Muscle of leg (tissue), 11 donors: ENCODE data around the gene SNX5. TPM values are rescaled to one million over a fixed set of nuclear protein-coding genes. Genes with fewer than 3 reads are reported as not detected.

ENCODE experiments used
- DNase-seq: peaks from one replicate; pipeline ENCODE4 v3.0.0; 2013
- H3K27ac ChIP-seq: one replicate; pipeline ENCODE4 v1.5.1; 2013; ENCODE audit warnings: mild to moderate bottlenecking, low read length, control low read depth
- H3K27me3 ChIP-seq: one replicate; pipeline ENCODE4 v1.6.1; 2013; ENCODE audit warnings: low read length; ENCODE audit not compliant: control insufficient read depth, insufficient read depth
- H3K36me3 ChIP-seq: one replicate; pipeline ENCODE4 v1.6.1; 2013; ENCODE audit warnings: low read length; ENCODE audit not compliant: control insufficient read depth, insufficient read depth
- H3K4me1 ChIP-seq: one replicate; pipeline ENCODE4 v1.6.1; 2013; ENCODE audit warnings: low read length; ENCODE audit not compliant: control insufficient read depth, insufficient read depth
- H3K4me3 ChIP-seq: one replicate; pipeline ENCODE4 v1.5.1; 2013; ENCODE audit warnings: low read length, control low read depth
- H3K9me3 ChIP-seq: replicated peaks from 2 replicates; pipeline ENCODE4 v1.6.1; 2013; ENCODE audit warnings: low read depth, low read length; ENCODE audit not compliant: control insufficient read depth
- WGBS: methylation state at CpG from one replicate; pipeline ENCODE4 v1.1.5; 2013; ENCODE audit warnings: missing lambda C conversion rate; ENCODE audit not compliant: insufficient coverage; 5-methylcytosine and 5-hydroxymethylcytosine counted together
- polyA plus RNA-seq, 8 donors: library from polyadenylated mRNA; unstranded; fragments of 120-200 nt; gene quantifications; one replicate each; pipeline versions ENCODE4 v1.2.1 to v1.2.3, GENCODE V29; 2013; ENCODE audit warnings: inconsistent platforms in 1 of 8, low replicate concordance in 1 of 8; ENCODE audit not compliant: insufficient read length in 8 of 8, insufficient read depth in 1 of 8
- total RNA-seq: library from RNA; stranded (reverse); fragments of 120-200 nt; gene quantifications from one replicate; pipeline ENCODE4 v1.2.4, GENCODE V29; 2013

The SNX5 gene
- total and polyA plus RNA-seq, 9 donors, result 78.9 to 123 (median 107) TPM

DNA sequence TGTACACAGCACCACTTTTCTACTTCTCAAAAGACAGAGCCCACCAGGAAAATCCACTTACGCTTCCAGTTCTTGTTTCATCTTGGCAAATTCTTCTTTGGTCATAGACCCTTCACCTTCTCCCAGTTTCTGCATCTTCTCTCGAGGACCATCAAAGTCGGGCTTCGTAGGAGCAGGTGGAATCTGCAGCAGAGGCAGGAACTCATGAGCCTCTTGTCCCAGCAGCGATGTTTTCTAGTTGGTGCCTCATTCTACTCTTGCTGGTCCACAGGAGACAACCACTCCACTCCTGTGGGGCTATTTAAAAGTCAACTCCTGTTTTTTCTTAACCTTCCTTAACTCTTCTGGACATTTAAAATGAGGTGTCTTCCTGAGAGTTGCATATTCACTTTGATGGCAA lies 14.7 kb downstream of the SNX5 start:
- 92% methylated on average over 3 of the region's 5 CpGs for WGBS
- Histone ChIP-seq H3K27me3 (no peaks in the 10 kb centered on the region), H3K4me3 (no peak overlapping the region), H3K9me3 (no peaks in the 10 kb centered on the region), H3K27ac (no peak overlapping the region), H3K4me1 (peaks cover 4% of the 10 kb centered on the region), H3K36me3 (peaks cover 59% of the 10 kb centered on the region)
- no peak for DNase-seq

DNA sequence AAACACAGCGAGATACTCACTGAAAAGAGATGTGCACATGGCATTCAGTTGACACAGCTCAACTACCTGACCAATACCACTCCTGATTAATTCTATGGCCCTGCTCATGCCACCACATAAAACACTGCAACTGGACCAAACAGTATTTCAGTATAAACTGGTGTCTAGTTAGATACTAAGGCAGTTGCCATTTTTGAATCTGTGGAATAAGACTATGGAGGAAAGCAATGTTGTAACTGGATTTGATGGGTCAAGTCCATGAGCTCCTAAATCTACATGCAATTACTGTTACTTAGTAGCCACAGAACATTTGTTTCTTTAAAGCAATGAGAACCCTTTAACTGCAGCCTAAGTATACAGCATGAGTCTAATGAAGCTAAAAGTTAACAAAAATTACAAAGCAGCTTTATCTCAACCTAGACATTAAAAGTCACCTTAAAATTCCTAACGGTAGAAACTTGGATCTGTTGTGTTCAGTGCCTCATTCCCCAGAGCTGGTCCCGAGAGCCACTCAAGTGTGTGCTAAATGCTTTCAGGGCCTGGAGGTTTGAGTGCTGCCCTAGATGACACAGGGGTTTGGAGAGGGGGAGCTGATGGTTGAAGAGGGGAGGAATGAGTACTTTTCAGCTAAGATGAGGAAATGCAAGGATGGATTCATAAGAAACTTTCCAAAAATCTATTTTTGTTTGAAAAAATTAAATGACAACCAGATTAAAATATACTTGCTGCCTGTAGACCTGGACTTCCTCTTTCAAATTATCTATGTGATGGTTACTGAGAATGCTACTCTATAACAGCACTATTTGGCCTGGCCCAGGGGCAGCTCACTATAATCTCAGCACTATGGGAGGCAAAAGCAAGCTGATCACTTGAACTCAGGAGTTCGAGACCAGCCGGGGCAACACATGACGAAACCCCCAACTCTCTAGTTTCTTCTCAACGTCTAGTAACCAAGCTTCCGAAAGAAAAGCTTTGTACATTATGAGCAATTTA lies 15.6 kb downstream of the SNX5 start:
- H3K36me3 ChIP-seq, result peaks cover 64% of the 10 kb centered on the region
- 90% methylated on average over 6 of the region's 8 CpGs for WGBS

GRCh38 chr20:17951323-17951722 lies 17.3 kb downstream of the SNX5 start:
- no peak for DNase-seq
- H3K4me1 ChIP-seq, result no peaks in the 10 kb centered on the region
- no peak overlapping the region for H3K27ac ChIP-seq
- no peaks in the 10 kb centered on the region for H3K9me3 ChIP-seq
- WGBS, result 100% methylated on average over 1 of the region's 2 CpGs
- H3K4me3 ChIP-seq, result no peak overlapping the region
- peaks cover 74% of the 10 kb centered on the region for H3K36me3 ChIP-seq
- H3K27me3 ChIP-seq, result no peaks in the 10 kb centered on the region

More for the DNA sequence above, 15.6 kb downstream of the SNX5 start:
- no peaks in the 10 kb centered on the region for H3K9me3 ChIP-seq
- no peaks in the 10 kb centered on the region for H3K4me1 ChIP-seq
- H3K27ac ChIP-seq, result no peak overlapping the region
- H3K27me3 ChIP-seq, result no peaks in the 10 kb centered on the region
- H3K4me3 ChIP-seq, result no peak overlapping the region
- DNase-seq, result no peak

DNA sequence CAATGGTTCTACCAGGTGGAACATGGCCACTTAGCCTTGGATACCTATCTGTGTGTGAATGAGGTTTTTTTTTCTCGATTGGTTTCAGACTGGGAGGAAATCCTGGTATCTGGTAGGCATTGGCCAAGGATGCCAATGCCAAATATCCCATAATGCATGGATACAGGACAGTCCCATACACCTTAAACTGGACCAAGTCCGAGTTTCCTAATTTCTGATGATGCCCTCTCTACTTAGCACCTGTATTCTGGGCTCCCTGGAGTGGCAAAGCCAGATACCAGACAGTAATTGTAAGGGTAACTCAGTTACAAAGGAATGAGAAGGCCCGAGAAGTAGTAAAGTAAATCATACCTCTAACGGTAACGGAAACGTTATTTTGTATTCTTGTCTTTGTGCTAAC lies 17.9 kb downstream of the SNX5 start:
- no peak overlapping the region for H3K4me3 ChIP-seq
- peaks cover 75% of the 10 kb centered on the region for H3K36me3 ChIP-seq
- no CpG with 5 or more reads among the region's 6 CpGs for WGBS

DNA sequence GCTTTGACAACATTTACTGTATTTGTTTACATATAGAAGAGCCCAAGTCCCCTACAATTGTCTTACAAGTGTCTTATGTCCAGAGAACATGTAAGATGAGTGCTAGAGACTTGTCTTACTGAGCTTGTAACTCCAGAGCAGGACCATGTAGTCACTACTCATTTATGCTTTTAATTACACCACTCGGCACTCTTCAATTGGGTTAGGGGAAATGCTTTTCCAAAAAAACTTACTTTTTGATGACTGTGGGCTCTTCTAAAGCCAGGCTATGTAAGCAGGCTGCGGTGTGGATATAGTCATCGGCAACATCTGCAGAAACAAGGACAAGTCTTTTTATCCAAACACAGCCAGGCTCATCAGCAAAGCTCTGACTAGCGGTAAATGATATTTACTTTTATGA lies 18.7 kb downstream of the SNX5 start:
- no peak for DNase-seq
- H3K4me1 ChIP-seq, result no peaks in the 10 kb centered on the region
- no peaks in the 10 kb centered on the region for H3K9me3 ChIP-seq
- H3K4me3 ChIP-seq, result no peak overlapping the region
- no peak overlapping the region for H3K27ac ChIP-seq
- WGBS, result no CpG with 5 or more reads among the region's 4 CpGs
- H3K36me3 ChIP-seq, result peaks cover 75% of the 10 kb centered on the region
- no peaks in the 10 kb centered on the region for H3K27me3 ChIP-seq

More for the DNA sequence above, 17.9 kb downstream of the SNX5 start:
- H3K27me3 ChIP-seq, result no peaks in the 10 kb centered on the region
- H3K27ac ChIP-seq, result no peak overlapping the region
- no peaks in the 10 kb centered on the region for H3K4me1 ChIP-seq
- DNase-seq, result no peak
- no peaks in the 10 kb centered on the region for H3K9me3 ChIP-seq

DNA sequence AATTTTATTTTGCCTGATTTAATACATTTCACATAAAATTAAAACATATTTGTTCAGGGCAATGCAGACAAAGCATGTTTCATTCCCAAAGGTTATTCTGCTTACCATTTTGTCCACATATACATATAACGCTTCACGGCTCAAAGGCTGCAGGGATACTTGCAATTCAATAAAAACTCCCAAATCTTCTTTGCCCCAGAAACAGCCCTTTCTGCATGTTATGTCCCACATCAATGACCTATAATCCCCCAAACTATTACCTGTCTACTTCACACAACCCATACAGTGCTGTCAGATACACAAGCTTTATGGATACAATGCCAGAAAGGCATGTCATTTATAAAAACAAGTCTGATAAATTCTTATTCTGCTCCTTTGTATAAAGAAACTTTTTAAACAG lies 20.2 kb downstream of the SNX5 start:
- Histone ChIP-seq H3K4me1 (no peaks in the 10 kb centered on the region), H3K27ac (no peak overlapping the region), H3K36me3 (peaks cover 66% of the 10 kb centered on the region), H3K9me3 (no peaks in the 10 kb centered on the region), H3K27me3 (no peaks in the 10 kb centered on the region), H3K4me3 (no peak overlapping the region)
- WGBS, result 97% methylated on average over 2 of the region's 2 CpGs
- no peak for DNase-seq

DNA sequence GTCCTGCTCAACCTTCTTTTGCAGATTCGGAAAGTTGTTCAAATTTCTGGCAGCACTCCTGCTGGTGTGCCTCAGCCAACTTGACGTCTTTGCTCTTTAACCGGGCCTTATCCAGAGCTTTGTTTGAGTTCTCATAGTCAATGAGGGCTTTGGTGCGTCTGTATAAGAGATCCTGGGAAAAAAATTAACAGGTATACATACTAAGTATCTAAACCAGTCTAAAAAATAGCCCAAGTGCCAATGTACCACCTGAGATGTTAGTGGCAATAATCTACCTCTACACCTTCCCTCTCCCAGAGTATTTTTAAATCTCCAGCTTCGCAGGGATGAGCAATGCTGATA lies 21.1 kb downstream of the SNX5 start:
- Histone ChIP-seq H3K4me3 (no peak overlapping the region), H3K36me3 (peaks cover 67% of the 10 kb centered on the region), H3K27me3 (no peaks in the 10 kb centered on the region), H3K9me3 (no peaks in the 10 kb centered on the region), H3K27ac (no peak overlapping the region), H3K4me1 (no peaks in the 10 kb centered on the region)
- no peak for DNase-seq
- 40% methylated on average over 1 of the region's 5 CpGs for WGBS

- H3K27me3 ChIP-seq, result no peaks in the 10 kb centered on the region
- H3K4me1 ChIP-seq, result no peaks in the 10 kb centered on the region
- H3K4me3 ChIP-seq, result no peak overlapping the region
- H3K27ac ChIP-seq, result no peak overlapping the region
- no peaks in the 10 kb centered on the region for H3K9me3 ChIP-seq
- peaks cover 71% of the 10 kb centered on the region for H3K36me3 ChIP-seq
- DNase-seq, result no peak
- 69% methylated on average over 4 of the region's 6 CpGs for WGBS
These were observed 21.8 kb downstream of the SNX5 start for GRCh38 chr20:17946572-17947473.

DNA sequence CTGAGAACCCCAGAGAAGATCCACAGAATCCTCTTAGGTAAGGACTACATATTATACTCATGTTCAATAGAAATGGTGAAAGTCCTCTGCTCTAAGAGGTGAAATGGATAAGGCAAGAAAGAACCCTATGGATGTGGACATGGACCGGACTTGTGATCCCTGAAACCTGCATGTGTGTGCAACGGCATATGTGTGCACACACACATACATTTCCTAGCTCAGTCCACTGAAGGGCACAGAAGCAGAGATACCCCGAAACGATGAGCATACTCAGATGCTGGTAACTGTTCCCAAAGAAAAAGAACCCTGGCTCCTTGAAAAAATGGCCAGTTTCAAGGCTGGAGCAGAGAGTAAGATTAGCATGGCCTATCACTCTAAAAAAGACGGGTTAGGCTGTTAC lies 22.6 kb downstream of the SNX5 start:
- Histone ChIP-seq H3K27me3 (no peaks in the 10 kb centered on the region), H3K36me3 (peaks cover 77% of the 10 kb centered on the region), H3K4me1 (no peaks in the 10 kb centered on the region), H3K27ac (no peak overlapping the region), H3K9me3 (no peaks in the 10 kb centered on the region), H3K4me3 (no peak overlapping the region)
- DNase-seq, result no peak
- 100% methylated on average over 1 of the region's 5 CpGs for WGBS

GRCh38 chr20:17944854-17945474 lies 23.6 kb downstream of the SNX5 start:
- H3K36me3 ChIP-seq, result peaks cover 78% of the 10 kb centered on the region
- 82% methylated on average over 2 of the region's 4 CpGs for WGBS
- DNase-seq, result no peak
- H3K4me3 ChIP-seq, result no peak overlapping the region
- H3K27me3 ChIP-seq, result no peaks in the 10 kb centered on the region
- no peaks in the 10 kb centered on the region for H3K9me3 ChIP-seq
- no peaks in the 10 kb centered on the region for H3K4me1 ChIP-seq
- no peak overlapping the region for H3K27ac ChIP-seq
